Measurements from ENCODE around the gene DBP. TPM values are rescaled to one million over a fixed set of nuclear protein-coding genes. Genes with fewer than 3 reads are reported as not detected.
A peak's percentile ranks its signal among the peaks of the same experiment; 100 is the strongest.

Gene DBP
- polyA plus RNA-seq, 2 donors = 8.9 to 13.3 TPM

DNA sequence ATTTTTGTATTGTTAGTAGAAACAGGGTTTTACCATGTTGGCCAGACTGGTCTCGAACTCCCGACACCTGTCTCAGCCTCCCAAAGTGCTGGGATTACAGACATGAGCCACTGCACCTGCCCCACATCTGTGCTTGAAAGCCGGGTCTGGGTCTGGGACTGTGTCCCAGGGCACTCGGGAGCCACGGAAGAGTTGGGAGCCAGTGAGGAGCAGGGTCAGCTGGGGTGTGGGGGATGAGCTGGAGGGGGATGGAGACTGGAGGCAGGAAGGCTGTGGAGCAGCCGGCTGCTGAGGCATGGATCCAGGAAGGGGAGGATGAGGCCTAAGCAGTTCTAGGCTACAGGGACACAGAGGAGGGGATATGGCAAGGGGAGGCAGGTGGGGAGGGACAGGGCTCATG, 41.3 kb downstream of the DBP start:
- Histone ChIP-seq H3K36me3 (ENCODE audit: control insufficient read depth in 2 of 2, insufficient read depth in 2 of 2, low read length in 1 of 2) (peaks cover 0 to 28% of the 10 kb centered on the region in 2 donors), H3K4me1 (ENCODE audit: control insufficient read depth in 2 of 2, insufficient read depth in 2 of 2, low read length in 1 of 2) (no peaks in the 10 kb centered on the region), H3K27ac (ENCODE audit: low read depth in 2 of 2, low read length in 1 of 2) (no peak overlapping the region), H3K4me3 (ENCODE audit: low read depth in 1 of 2, low read length in 2 of 2) (no peak overlapping the region), H3K27me3 (ENCODE audit: control insufficient read depth in 1 of 2, insufficient read depth in 2 of 2, low read length in 2 of 2) (no peaks in the 10 kb centered on the region), H3K9me3 (ENCODE audit: control insufficient read depth in 2 of 2, insufficient read depth in 1 of 2, low read depth in 1 of 2, low read length in 1 of 2) (no peaks in the 10 kb centered on the region)
- WGBS, 2 donors = 75 to 79% methylated on average over 6 of the region's 6 CpGs

DNA sequence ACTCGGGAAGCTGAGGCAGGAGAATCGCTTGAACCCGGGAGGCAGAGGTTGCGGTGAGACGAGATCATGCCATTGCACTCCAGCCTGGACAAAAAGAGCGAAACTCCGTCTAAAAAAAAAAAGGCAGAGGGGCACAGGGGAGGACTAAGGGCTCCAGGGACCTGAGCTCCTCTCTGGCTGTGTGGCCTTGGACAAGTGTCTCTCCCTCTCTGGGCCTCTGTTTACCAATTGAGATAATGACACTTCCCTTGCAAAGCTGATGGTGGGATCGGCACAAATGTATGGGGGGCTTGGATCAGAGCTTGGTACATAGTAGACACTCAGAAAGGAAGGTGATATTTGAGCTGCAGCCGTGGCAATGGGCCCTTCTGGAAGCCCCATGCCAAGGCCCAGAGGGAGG, 42.0 kb downstream of the DBP start:
- Histone ChIP-seq H3K27me3 (ENCODE audit: control insufficient read depth in 1 of 2, insufficient read depth in 2 of 2, low read length in 2 of 2) (no peaks in the 10 kb centered on the region), H3K4me3 (ENCODE audit: low read depth in 1 of 2, low read length in 2 of 2) (no peak overlapping the region), H3K9me3 (ENCODE audit: control insufficient read depth in 2 of 2, insufficient read depth in 1 of 2, low read depth in 1 of 2, low read length in 1 of 2) (no peaks in the 10 kb centered on the region), H3K4me1 (ENCODE audit: control insufficient read depth in 2 of 2, insufficient read depth in 2 of 2, low read length in 1 of 2) (no peaks in the 10 kb centered on the region), H3K36me3 (ENCODE audit: control insufficient read depth in 2 of 2, insufficient read depth in 2 of 2, low read length in 1 of 2) (peaks cover 0 to 27% of the 10 kb centered on the region in 2 donors), H3K27ac (ENCODE audit: low read depth in 2 of 2, low read length in 1 of 2) (no peak overlapping the region)
- WGBS, 2 donors = 86 to 87% methylated on average over 9 of the region's 9 CpGs

DNA sequence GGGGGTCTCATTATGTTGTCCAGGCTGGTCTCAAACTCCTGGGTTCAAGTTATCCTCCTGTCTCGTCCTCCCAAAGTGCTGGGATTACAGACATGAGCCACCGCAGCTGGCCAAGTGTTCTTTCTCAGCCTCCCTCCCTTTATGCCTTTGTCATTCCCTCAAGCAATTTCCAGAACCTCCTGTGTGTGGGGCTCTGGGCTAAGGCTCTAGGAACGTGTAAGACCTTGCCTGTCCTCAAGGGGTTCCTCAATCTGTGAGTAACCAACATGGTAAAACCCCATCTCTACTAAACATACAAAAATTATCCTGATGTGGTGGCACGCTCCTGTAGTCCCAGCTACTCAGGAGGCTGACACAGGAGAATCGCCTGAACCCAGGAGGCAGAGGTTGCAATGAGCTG, 46.2 kb downstream of the DBP start:
- Histone ChIP-seq H3K4me3 (ENCODE audit: low read depth in 1 of 2, low read length in 2 of 2) (no peak overlapping the region), H3K27me3 (ENCODE audit: control insufficient read depth in 1 of 2, insufficient read depth in 2 of 2, low read length in 2 of 2) (no peaks in the 10 kb centered on the region), H3K36me3 (ENCODE audit: control insufficient read depth in 2 of 2, insufficient read depth in 2 of 2, low read length in 1 of 2) (peaks cover 0 to 12% of the 10 kb centered on the region in 2 donors), H3K4me1 (ENCODE audit: control insufficient read depth in 2 of 2, insufficient read depth in 2 of 2, low read length in 1 of 2) (peaks cover 2% of the 10 kb centered on the region in 2 donors), H3K9me3 (ENCODE audit: control insufficient read depth in 2 of 2, insufficient read depth in 1 of 2, low read depth in 1 of 2, low read length in 1 of 2) (no peaks in the 10 kb centered on the region), H3K27ac (ENCODE audit: low read depth in 2 of 2, low read length in 1 of 2) (no peak overlapping the region)
- WGBS, 2 donors = 77 to 83% methylated on average over 5 of the region's 5 CpGs

DNA sequence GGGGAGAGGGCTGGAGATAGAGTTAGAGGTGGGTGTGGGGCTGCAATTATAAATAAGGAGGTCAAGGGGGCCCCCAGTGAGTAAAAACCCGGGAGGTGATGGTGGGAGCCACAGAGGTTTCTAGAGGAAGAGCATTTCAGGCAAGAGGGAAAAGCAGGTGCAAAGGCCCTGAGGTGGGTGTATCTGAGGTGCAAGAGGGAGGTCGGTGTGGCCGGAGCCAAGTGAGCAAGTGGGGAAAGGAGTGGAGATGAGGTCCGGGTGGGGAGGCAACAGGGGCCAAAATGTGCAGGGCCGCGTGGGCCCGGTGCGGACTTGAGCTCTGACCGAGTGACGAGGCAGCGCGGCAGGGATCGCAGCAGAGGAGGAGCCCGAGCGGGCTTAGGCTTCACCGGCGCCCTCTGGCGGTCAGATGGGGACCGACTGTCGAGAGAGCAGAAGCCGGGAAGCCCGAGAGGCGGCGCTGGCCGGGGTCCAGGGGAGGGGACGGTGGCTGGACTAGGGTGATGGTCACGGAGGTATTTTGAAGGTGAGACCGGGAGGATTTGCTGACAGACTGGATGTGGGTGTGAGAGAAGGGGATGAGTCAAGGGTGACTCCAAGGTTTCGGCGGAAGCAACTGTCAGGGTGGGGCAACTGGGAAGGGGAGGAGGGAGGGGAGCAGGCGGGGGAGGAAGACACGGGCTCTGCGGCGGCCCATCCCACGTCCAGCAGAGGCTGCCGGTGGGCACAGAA, 48.3 kb downstream of the DBP start:
- no peaks in the 10 kb centered on the region for H3K27me3 ChIP-seq (ENCODE audit: control insufficient read depth in 1 of 2, insufficient read depth in 2 of 2, low read length in 2 of 2)
- H3K36me3 ChIP-seq (ENCODE audit: control insufficient read depth in 2 of 2, insufficient read depth in 2 of 2, low read length in 1 of 2) = peaks cover 0 to 12% of the 10 kb centered on the region in 2 donors
- WGBS, 2 donors = 2 to 4% methylated on average over 32 to 36 of the region's 36 CpGs
- H3K27ac ChIP-seq (ENCODE audit: low read depth in 2 of 2, low read length in 1 of 2) = peak overlapping the region; percentile 76 to 92
- peak overlapping the region in 1 of 2 donors; percentile 17 for H3K4me3 ChIP-seq (ENCODE audit: low read depth in 1 of 2, low read length in 2 of 2)
- peaks cover 2% of the 10 kb centered on the region in 2 donors for H3K4me1 ChIP-seq (ENCODE audit: control insufficient read depth in 2 of 2, insufficient read depth in 2 of 2, low read length in 1 of 2)
- H3K9me3 ChIP-seq (ENCODE audit: control insufficient read depth in 2 of 2, insufficient read depth in 1 of 2, low read depth in 1 of 2, low read length in 1 of 2) = no peaks in the 10 kb centered on the region

DNA sequence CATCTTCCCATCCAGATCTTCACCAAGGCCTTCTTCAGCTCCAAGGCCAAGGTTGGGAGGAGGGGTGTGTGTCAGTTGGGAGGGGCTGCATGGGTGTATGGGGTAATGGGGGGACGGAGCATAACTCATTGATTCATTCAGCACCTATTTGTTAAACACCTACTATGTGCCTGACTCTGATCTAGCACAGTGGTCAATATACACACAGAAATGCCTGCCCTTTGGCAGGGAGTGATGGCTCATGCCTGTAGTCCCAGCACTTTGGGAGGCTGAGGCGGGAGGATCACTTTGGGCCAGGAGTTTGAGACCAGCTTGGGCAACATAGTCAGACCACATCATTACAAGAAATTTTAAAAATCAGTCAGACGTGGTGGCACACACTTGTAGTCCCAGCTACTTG, 49.8 kb downstream of the DBP start:
- peaks cover 2% of the 10 kb centered on the region in 2 donors for H3K4me1 ChIP-seq (ENCODE audit: control insufficient read depth in 2 of 2, insufficient read depth in 2 of 2, low read length in 1 of 2)
- H3K9me3 ChIP-seq (ENCODE audit: control insufficient read depth in 2 of 2, insufficient read depth in 1 of 2, low read depth in 1 of 2, low read length in 1 of 2) = no peaks in the 10 kb centered on the region
- no peaks in the 10 kb centered on the region for H3K27me3 ChIP-seq (ENCODE audit: control insufficient read depth in 1 of 2, insufficient read depth in 2 of 2, low read length in 2 of 2)
- H3K27ac ChIP-seq (ENCODE audit: low read depth in 2 of 2, low read length in 1 of 2) = no peak overlapping the region
- H3K36me3 ChIP-seq (ENCODE audit: control insufficient read depth in 2 of 2, insufficient read depth in 2 of 2, low read length in 1 of 2) = peaks cover 0 to 5% of the 10 kb centered on the region in 2 donors
- 89 to 92% methylated on average over 3 of the region's 3 CpGs for WGBS, 2 donors
- no peak overlapping the region for H3K4me3 ChIP-seq (ENCODE audit: low read depth in 1 of 2, low read length in 2 of 2)

DNA sequence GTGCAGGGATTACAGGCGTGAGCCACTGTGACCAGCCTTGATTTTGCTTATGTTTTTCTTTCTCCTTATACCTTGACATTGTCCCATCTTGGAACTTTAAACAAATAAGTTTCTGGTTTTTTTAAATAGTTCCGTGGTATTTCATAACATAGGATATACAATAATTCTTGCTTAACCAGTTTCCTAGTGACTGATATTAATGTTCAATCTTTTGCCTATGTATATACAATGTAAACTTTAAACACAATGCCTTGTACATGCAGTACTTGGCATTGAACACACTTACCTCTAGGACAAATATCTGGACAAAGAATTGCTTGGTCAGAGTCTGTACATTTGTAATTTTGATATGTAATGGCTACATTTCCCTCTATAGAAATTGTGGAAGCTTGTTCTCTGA, 55.0 kb downstream of the DBP start:
- Histone ChIP-seq H3K27me3 (ENCODE audit: control insufficient read depth in 1 of 2, insufficient read depth in 2 of 2, low read length in 2 of 2) (no peaks in the 10 kb centered on the region), H3K4me3 (ENCODE audit: low read depth in 1 of 2, low read length in 2 of 2) (no peak overlapping the region), H3K36me3 (ENCODE audit: control insufficient read depth in 2 of 2, insufficient read depth in 2 of 2, low read length in 1 of 2) (no peaks in the 10 kb centered on the region), H3K4me1 (ENCODE audit: control insufficient read depth in 2 of 2, insufficient read depth in 2 of 2, low read length in 1 of 2) (no peaks in the 10 kb centered on the region), H3K27ac (ENCODE audit: low read depth in 2 of 2, low read length in 1 of 2) (peak overlapping the region; percentile 34 to 59), H3K9me3 (ENCODE audit: control insufficient read depth in 2 of 2, insufficient read depth in 1 of 2, low read depth in 1 of 2, low read length in 1 of 2) (no peaks in the 10 kb centered on the region)
- WGBS, 2 donors = 41 to 55% methylated on average over 2 of the region's 2 CpGs

Other genes starting within 250 kb of the DBP start
- gene KDELR1, start 245.8 kb downstream of the DBP start, polyA plus RNA-seq = 10 to 100 TPM; 62.7 to 70.2 TPM
- under 1 TPM; 0.06 to 0.08 TPM for gene GRIN2D, start 243.7 kb downstream of the DBP start, polyA plus RNA-seq
- 10 to 100 TPM in 1 of 2 donors, 1 to 10 TPM in 1; 6.2 to 18.1 TPM for gene GRWD1, start 191.4 kb downstream of the DBP start, polyA plus RNA-seq
- gene KCNJ14, start 181.8 kb downstream of the DBP start, polyA plus RNA-seq = 1 to 10 TPM in 1 of 2 donors, under 1 TPM in 1; 0.54 to 1.0 TPM
- 10 to 100 TPM; 52.2 to 59.3 TPM for gene CYTH2, start 168.0 kb downstream of the DBP start, polyA plus RNA-seq
- gene LMTK3, start 125.5 kb downstream of the DBP start, polyA plus RNA-seq = 1 to 10 TPM; 2.9 to 7.5 TPM
- 100 to 1,000 TPM; 295 to 320 TPM for gene SULT2B1, start 85.2 kb downstream of the DBP start, polyA plus RNA-seq
- gene SPACA4, start 30.6 kb downstream of the DBP start, polyA plus RNA-seq = 1 to 10 TPM; 1.2 to 1.9 TPM
- 10 to 100 TPM in 1 of 2 donors, 1 to 10 TPM in 1; 6.5 to 26.7 TPM for gene FAM83E, start 22.3 kb downstream of the DBP start, polyA plus RNA-seq
- gene RPL18, start 18.2 kb downstream of the DBP start, polyA plus RNA-seq = 1,000 to 10,000 TPM; 2,667 to 2,860 TPM
- 10 to 100 TPM in 1 of 2 donors, 1 to 10 TPM in 1; 9.0 to 15.5 TPM for gene SPHK2, start 17.9 kb downstream of the DBP start, polyA plus RNA-seq
- 10 to 100 TPM in 1 of 2 donors, 1 to 10 TPM in 1; 6.8 to 12.7 TPM for gene CA11, start 8.8 kb upstream of the DBP start, polyA plus RNA-seq
- gene NTN5, start 35.6 kb upstream of the DBP start, polyA plus RNA-seq = under 1 TPM; 0.25 to 0.39 TPM
- 10 to 100 TPM; 34.5 to 51.8 TPM for gene FUT2, start 58.6 kb upstream of the DBP start, polyA plus RNA-seq
- gene MAMSTR, start 82.3 kb upstream of the DBP start, polyA plus RNA-seq = 1 to 10 TPM in 1 of 2 donors, under 1 TPM in 1; 0.96 to 1.6 TPM
- 10 to 100 TPM in 1 of 2 donors, 1 to 10 TPM in 1; 7.0 to 11.4 TPM for gene RASIP1, start 103.2 kb upstream of the DBP start, polyA plus RNA-seq
- gene IZUMO1, start 109.5 kb upstream of the DBP start, polyA plus RNA-seq = under 1 TPM; 0.16 to 0.39 TPM
- 1 to 10 TPM; 1.1 to 2.4 TPM for gene FUT1, start 115.3 kb upstream of the DBP start, polyA plus RNA-seq
- not detected for gene FGF21, start 118.1 kb upstream of the DBP start, polyA plus RNA-seq
- 10 to 100 TPM; 21.9 to 31.4 TPM for gene BCAT2, start 173.7 kb upstream of the DBP start, polyA plus RNA-seq
- gene HSD17B14, start 199.1 kb upstream of the DBP start, polyA plus RNA-seq = 1 to 10 TPM; 2.2 to 3.4 TPM
- gene PLEKHA4, start 231.2 kb upstream of the DBP start, polyA plus RNA-seq = 1 to 10 TPM; 8.6 to 9.2 TPM
- gene PPP1R15A, start 235.0 kb upstream of the DBP start, polyA plus RNA-seq = 100 to 1,000 TPM in 1 of 2 donors, 10 to 100 TPM in 1; 38.0 to 145 TPM

Measured in esophagus (tissue), 2 donors.